ENCODE measurements around the gene REC8. TPM values are rescaled to one million over a fixed set of nuclear protein-coding genes. Genes with fewer than 3 reads are reported as not detected.
A peak's percentile ranks its signal among the peaks of the same experiment; 100 is the strongest.

Gene REC8
- total RNA-seq, 1 donor: 3.3 TPM

DNA sequence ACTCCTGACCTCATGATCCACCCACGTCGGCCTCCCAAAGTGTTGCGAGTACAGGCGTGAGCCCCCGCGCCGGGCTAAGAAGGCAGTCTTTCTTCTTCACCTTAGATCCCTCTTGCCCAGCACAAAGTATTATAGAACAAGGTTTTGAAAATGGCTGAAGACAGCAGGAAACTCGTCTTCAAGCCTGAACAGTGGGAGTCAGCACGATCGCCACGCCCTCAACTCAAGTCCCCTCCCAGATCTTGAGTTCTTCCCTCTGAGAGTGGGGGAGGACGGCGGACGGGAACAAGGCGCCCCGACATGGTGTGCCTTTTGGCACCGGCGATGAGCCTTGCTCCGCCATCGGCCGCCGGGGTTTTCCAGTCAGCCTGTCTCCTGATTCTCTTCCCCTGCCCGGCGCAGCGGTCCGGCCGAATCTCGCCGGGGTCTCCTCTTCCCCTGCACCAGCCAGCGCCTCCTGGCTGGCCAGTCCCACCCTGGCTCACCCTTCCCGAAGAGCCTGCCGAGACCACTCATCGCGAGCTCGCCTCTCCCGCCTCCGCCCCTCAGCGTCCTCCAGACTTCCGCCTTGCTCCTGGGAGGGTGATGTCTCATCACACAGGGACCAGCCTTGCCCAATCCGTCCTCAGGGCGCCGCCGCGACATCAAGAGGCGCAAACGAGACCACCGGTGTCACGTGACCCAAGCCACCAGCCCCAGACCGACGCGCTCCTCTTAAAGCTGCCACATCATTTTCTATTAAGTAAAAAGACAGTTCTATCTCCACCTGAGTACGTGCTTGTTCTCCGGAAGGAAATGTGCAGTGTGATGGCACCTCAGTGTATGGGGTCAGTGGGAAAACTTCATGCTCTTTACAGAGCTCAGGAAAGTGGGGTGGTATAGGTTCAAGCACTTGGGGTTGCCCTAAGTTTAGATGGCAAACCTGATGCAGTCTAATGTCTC is 41.3 kb downstream of the REC8 start, which contains the start of gene CHMP4A:
TSS of gene CHMP4A (minus strand) at position 565 of the 942 bp plus-strand sequence. CDS start at position 516, 49 bp downstream.
- H3K4me2 ChIP-seq (ENCODE audit: insufficient read depth, low read length): peak within 1 kb of the TSS; percentile 88
- H3K27ac ChIP-seq (ENCODE audit: low read depth, low read length): peak within 1 kb of the TSS; percentile 96
- H4K20me1 ChIP-seq (ENCODE audit: insufficient read depth, low read length): no peaks in the 10 kb centered on the region
- TF ChIP-seq, protein P1, sequence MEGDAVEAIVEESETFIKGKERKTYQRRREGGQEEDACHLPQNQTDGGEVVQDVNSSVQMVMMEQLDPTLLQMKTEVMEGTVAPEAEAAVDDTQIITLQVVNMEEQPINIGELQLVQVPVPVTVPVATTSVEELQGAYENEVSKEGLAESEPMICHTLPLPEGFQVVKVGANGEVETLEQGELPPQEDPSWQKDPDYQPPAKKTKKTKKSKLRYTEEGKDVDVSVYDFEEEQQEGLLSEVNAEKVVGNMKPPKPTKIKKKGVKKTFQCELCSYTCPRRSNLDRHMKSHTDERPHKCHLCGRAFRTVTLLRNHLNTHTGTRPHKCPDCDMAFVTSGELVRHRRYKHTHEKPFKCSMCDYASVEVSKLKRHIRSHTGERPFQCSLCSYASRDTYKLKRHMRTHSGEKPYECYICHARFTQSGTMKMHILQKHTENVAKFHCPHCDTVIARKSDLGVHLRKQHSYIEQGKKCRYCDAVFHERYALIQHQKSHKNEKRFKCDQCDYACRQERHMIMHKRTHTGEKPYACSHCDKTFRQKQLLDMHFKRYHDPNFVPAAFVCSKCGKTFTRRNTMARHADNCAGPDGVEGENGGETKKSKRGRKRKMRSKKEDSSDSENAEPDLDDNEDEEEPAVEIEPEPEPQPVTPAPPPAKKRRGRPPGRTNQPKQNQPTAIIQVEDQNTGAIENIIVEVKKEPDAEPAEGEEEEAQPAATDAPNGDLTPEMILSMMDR (IDR thresholded peaks at IDR 0.05; ENCODE audit: extremely low read depth, low read depth, low read length): no peak
- H3K9me3 ChIP-seq (ENCODE audit: low read depth, low read length): no peaks in the 10 kb centered on the region
- H2AFZ ChIP-seq (ENCODE audit: low read length): peak within 1 kb of the TSS; percentile 78
- peak; percentile 98 for DNase-seq (ENCODE audit: insufficient read length, low spot score, missing footprints)
- peaks cover 19% of the 10 kb centered on the region for H3K79me2 ChIP-seq (ENCODE audit: insufficient read depth, low read length)
- peak within 1 kb of the TSS; percentile 84 for H3K4me3 ChIP-seq (ENCODE audit: insufficient read depth, low read length)
- no peaks in the 10 kb centered on the region for H3K27me3 ChIP-seq (ENCODE audit: insufficient read depth, low read length)
- H3K4me1 ChIP-seq (ENCODE audit: insufficient read depth, low read length): peaks cover 12% of the 10 kb centered on the region
- peaks cover 40% of the 10 kb centered on the region for H3K36me3 ChIP-seq (ENCODE audit: insufficient read depth, low read length)

DNA sequence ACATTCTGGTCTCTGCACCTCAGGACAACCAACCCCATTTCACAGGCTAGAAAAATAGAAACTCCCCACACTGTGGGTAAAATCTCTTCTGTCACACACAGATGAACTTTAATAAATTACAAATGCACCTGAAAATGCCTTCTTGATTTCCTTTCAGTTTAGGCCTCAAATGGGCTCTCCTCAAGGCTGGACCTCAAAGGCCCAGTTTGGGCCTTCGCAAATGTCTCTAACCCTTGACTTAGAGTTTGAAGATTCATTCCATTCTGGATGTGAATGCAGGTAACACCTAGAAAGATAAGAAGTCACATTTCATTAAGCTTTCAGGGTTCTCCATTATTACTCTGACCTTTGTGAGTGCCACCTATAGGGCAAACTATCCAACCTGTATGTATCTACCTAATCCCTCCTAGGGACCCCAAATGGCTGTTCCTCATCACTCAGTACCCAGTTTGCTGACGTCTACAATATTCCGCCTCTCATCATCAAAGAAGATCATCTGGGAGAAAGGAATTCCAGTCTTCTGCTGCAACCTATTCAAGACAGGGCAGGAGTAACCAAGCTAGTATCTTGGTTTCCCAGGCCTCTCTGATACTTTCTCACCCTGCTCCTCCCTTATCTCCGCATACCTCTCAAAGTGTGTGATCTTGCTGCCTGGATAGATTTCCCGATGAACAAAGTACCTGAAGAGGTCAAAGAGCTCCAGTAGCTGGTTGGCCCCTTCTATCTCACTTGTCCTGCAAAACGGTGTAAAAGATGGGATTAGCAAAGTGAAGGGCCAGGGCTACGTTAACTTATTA is 42.2 kb downstream of the REC8 start:
- H3K4me3 ChIP-seq (ENCODE audit: insufficient read depth, low read length): peak overlapping the region; percentile 84
- no peak for DNase-seq (ENCODE audit: insufficient read length, low spot score, missing footprints)
- H3K9me3 ChIP-seq (ENCODE audit: low read depth, low read length): no peaks in the 10 kb centered on the region
- no peaks in the 10 kb centered on the region for H3K27me3 ChIP-seq (ENCODE audit: insufficient read depth, low read length)
- H3K4me1 ChIP-seq (ENCODE audit: insufficient read depth, low read length): peaks cover 12% of the 10 kb centered on the region
- peak overlapping the region; percentile 78 for H2AFZ ChIP-seq (ENCODE audit: low read length)
- peak overlapping the region; percentile 96 for H3K27ac ChIP-seq (ENCODE audit: low read depth, low read length)
- H4K20me1 ChIP-seq (ENCODE audit: insufficient read depth, low read length): no peaks in the 10 kb centered on the region
- H3K79me2 ChIP-seq (ENCODE audit: insufficient read depth, low read length): peaks cover 22% of the 10 kb centered on the region
- TF ChIP-seq, protein P1 (IDR thresholded peaks at IDR 0.05; ENCODE audit: extremely low read depth, low read depth, low read length): no peak
- H3K36me3 ChIP-seq (ENCODE audit: insufficient read depth, low read length): peaks cover 36% of the 10 kb centered on the region
- H3K4me2 ChIP-seq (ENCODE audit: insufficient read depth, low read length): peak overlapping the region; percentile 88

DNA sequence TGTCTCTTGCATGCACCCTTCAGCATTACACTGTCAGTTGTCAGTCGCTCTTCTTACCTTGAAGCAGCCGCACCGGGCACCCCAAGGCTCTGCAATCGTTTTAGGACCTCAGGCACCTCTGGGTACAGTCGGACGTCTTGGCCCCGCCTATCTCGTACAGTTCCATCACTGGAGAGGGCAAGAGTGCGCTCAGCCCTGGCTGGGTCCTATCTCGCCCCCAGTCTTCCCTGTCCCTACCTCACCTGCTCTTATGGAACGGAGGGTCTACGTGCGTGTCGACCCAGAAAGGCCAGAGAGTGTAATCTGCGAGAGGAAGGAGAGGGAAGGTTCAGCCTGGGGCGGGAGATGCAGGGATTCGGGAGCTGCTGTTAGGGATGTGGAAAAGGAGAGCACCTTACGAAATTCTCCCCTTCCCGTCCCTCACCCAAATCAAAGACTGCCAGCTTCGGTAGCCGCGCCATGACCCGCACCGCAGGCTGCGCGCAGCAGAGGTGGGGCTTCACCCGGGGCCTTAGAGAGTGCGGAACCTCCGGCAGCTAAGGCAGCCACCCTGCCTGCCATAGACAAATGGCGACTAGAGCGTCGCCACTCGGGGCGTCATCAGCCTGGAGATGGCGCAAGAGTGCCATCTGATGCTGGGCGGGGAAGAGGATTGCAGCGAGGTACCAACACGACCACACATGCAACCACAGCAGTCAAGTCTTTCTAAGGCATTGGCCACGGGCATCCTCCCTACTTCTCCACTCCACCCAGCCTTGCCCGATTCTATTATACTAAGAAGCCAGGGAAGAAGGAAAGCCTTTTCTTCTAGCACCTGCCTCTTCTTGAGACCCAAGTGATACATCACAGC is 43.8 kb downstream of the REC8 start, which contains the start of gene MDP1:
TSS of gene MDP1 (minus strand) at position 572 of the 850 bp plus-strand sequence. CDS start at position 461, 111 bp downstream.
- Histone ChIP-seq H3K79me2 (ENCODE audit: insufficient read depth, low read length) (peaks cover 34% of the 10 kb centered on the region), H3K27ac (ENCODE audit: low read depth, low read length) (peak within 1 kb of the TSS; percentile 78), H3K36me3 (ENCODE audit: insufficient read depth, low read length) (peaks cover 19% of the 10 kb centered on the region), H4K20me1 (ENCODE audit: insufficient read depth, low read length) (peaks cover 8% of the 10 kb centered on the region), H3K4me1 (ENCODE audit: insufficient read depth, low read length) (peaks cover 12% of the 10 kb centered on the region), H2AFZ (ENCODE audit: low read length) (peak within 1 kb of the TSS; percentile 92), H3K4me2 (ENCODE audit: insufficient read depth, low read length) (peak within 1 kb of the TSS; percentile 98), H3K27me3 (ENCODE audit: insufficient read depth, low read length) (no peaks in the 10 kb centered on the region), H3K9me3 (ENCODE audit: low read depth, low read length) (no peaks in the 10 kb centered on the region), H3K4me3 (ENCODE audit: insufficient read depth, low read length) (peak within 1 kb of the TSS; percentile 80)
- peak; percentile 92 for DNase-seq (ENCODE audit: insufficient read length, low spot score, missing footprints)
- TF ChIP-seq, protein P1 (IDR thresholded peaks at IDR 0.05; ENCODE audit: extremely low read depth, low read depth, low read length): peak; percentile 58
